ENCODE measurements around the gene MFAP2. TPM values are rescaled to one million over a fixed set of nuclear protein-coding genes. Genes with fewer than 3 reads are reported as not detected.
"Not testable (repeated sequence)": the region's sequence is repeated elsewhere in the genome, so short reads cannot be mapped to it uniquely, and the experiment has no call there.

Gene MFAP2
- total and polyA plus RNA-seq, 7 experiments from 2014 or later: 0.76 TPM; not detected in 6

DNA sequence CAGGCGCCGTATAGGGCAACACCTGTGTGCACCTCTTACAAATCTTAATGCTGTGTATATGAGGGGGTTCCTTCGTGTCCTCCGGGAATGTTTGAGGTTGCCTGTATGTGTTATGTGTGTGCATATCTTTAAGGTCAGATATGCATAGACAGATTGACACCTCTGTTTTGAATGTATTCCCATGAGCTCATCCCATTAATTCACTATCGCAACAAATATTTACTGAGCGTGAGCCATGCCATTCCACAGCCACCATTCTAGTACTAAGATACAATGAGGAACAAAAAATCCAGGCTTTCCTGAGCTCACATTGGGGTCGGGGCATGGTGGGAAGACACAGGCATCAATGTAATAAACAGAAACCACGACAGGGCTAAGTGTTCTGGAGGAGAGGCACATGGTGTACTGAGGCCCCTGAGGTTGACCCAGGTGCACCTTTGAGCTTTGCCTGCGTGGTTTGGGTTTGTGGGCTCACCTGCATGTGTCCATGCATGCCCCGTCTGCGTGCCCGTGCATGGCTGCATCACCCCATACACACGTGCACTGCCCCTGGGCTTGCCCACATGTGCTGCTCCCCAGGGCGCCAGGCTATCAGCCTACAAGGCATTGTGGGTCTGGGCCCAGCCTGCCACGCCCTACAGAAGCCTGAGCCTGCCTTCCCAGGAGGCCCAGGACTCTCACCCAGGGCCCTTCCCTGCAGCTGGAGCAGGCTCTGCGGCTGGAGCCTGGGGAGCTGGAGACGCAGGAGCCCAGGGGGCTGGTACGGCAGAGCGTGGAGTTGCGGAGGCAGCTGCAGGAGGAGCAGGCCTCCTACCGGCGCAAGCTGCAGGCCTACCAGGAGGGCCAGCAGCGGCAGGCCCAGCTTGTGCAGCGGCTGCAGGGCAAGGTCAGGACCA, 51.0 kb downstream of the MFAP2 start:
- ChIA-PET POLR2A (interaction anchor here (0.6 kb wide), 1 partner anchor 315 kb away, joined by 3 read pairs; no protein-coding TSS in a partner anchor), CTCF (interaction anchor here (0.6 to 0.7 kb wide), 2 partner anchors 14 to 78 kb away, joined by 3 read pairs; no protein-coding TSS in a partner anchor)
- H3K27me3 Mint-ChIP-seq; H3K9me3 Mint-ChIP-seq; H3K4me3 Mint-ChIP-seq; H3K4me3 ChIP-seq (ENCODE audit: low read length); H3K27me3 ChIP-seq (ENCODE audit: control insufficient read depth in 2 of 2, insufficient read depth in 2 of 2, low read length in 2 of 2); DNase-seq; H3K27ac ChIP-seq (ENCODE audit: low read depth, low read length); intact Hi-C loops (cut with micrococcal nuclease); H3K36me3 ChIP-seq (ENCODE audit: control insufficient read depth in 2 of 3, insufficient read depth in 3 of 3, low read length in 3 of 3); H3K4me1 ChIP-seq (ENCODE audit: control insufficient read depth in 2 of 2, insufficient read depth in 2 of 2, low read length in 2 of 2); H3K27ac Mint-ChIP-seq; H3K9me3 ChIP-seq (ENCODE audit: control insufficient read depth in 2 of 3, low read length in 3 of 3): not testable (repeated sequence)
- H3K4me1 Mint-ChIP-seq: peaks cover 0 to 27% (median 10%) of the 10 kb centered on the region in 7 donors
- peak; percentile 12 for ATAC-seq
- peaks cover 0 to 22% (median 8%) of the 10 kb centered on the region in 5 donors for H3K36me3 Mint-ChIP-seq

DNA sequence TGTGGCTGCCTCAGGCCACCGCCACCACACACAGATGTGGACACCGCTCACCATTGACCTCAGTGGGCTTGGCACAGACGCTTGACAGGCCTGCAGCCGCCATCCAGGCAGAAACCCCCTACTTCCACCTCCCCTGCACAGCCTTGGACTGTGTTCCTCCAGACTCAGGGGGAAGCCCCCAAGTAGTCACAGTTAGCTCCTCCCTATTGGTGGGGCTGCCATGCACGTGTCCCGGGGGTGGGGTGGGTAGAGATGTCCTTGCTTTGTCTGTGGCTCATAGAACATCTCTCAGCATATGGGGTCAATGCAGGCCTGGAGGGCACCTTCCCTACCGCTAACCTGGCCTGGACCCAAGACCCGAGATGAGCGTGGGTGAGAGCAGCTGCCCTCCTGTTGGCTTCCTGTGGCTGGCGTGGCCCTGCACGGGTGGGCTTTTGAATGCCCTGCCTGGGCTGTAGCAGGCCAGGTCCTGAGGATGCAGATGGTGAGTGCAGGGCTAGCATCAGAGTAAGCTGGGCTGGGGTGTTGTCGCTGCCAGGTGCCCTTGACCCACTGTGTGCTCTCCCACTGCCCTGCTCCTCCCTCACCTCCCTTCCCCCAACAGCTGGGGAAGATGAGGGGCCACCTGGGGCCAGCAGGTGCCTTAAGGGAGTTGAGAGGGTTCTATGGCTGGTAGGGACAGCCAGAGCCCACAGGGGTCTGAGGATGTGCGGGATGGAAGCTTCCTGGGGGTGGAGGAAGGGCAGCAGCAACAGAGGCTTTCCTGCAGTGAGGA, 52.5 kb downstream of the MFAP2 start:
- no peak overlapping the region for H3K27ac ChIP-seq (ENCODE audit: low read depth, low read length)
- peak; percentile 45 for ATAC-seq
- H3K27me3 ChIP-seq (ENCODE audit: control insufficient read depth in 2 of 2, insufficient read depth in 2 of 2, low read length in 2 of 2): no peaks in the 10 kb centered on the region
- Mint-ChIP-seq H3K9me3 (no peaks in the 10 kb centered on the region), H3K36me3 (peaks cover 0 to 19% (median 8%) of the 10 kb centered on the region in 5 donors), H3K27ac (peak overlapping the region in 1 of 9 donors; percentile 42), H3K4me1 (peaks cover 4 to 40% (median 16%) of the 10 kb centered on the region in 7 donors), H3K27me3 (no peaks in the 10 kb centered on the region), H3K4me3 (no peak overlapping the region)
- no peaks in the 10 kb centered on the region for H3K4me1 ChIP-seq (ENCODE audit: control insufficient read depth in 2 of 2, insufficient read depth in 2 of 2, low read length in 2 of 2)
- POLR2A ChIA-PET: no interaction called here
- peaks cover 0 to 9% (median 0%) of the 10 kb centered on the region in 3 experiments for H3K36me3 ChIP-seq (ENCODE audit: control insufficient read depth in 2 of 3, insufficient read depth in 3 of 3, low read length in 3 of 3)
- intact Hi-C loops (cut with micrococcal nuclease): no loop called here
- CTCF ChIA-PET: no interaction called here
- H3K4me3 ChIP-seq (ENCODE audit: low read length): no peak overlapping the region
- no peak for DNase-seq
- no peaks in the 10 kb centered on the region for H3K9me3 ChIP-seq (ENCODE audit: control insufficient read depth in 2 of 3, low read length in 3 of 3)

DNA sequence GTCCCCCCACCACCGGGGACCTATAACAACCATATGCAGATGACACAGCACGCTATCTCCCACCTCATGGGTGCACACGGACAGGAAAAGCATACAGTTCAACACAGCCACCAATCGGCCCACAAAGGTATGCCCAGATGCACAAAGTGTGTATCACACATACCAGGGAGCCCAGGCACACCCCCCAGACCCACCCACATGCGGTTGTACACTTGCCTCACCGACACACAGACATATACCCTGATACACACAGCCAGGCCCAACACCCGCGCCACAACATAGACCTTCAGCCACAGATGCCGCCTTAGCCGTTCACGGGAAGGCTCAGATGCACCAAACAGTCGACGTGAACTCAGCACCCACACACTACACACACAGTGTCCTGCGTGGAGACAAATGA, 53.2 kb downstream of the MFAP2 start:
- H3K4me3 ChIP-seq (ENCODE audit: low read length): no peak overlapping the region
- no peaks in the 10 kb centered on the region for H3K27me3 Mint-ChIP-seq
- ATAC-seq (no peak), DNase-seq (no peak)
- H3K27me3 ChIP-seq (ENCODE audit: control insufficient read depth in 2 of 2, insufficient read depth in 2 of 2, low read length in 2 of 2): no peaks in the 10 kb centered on the region
- ChIA-PET POLR2A (no interaction called here), CTCF (no interaction called here)
- H3K27ac Mint-ChIP-seq: peak overlapping the region in 2 of 9 donors; percentile 16 to 42
- no peak overlapping the region for H3K4me3 Mint-ChIP-seq
- peaks cover 0 to 15% (median 5%) of the 10 kb centered on the region in 5 donors for H3K36me3 Mint-ChIP-seq
- no peak overlapping the region for H3K27ac ChIP-seq (ENCODE audit: low read depth, low read length)
- H3K4me1 Mint-ChIP-seq: peaks cover 4 to 47% (median 21%) of the 10 kb centered on the region in 7 donors
- peaks cover 0 to 9% (median 0%) of the 10 kb centered on the region in 3 experiments for H3K36me3 ChIP-seq (ENCODE audit: control insufficient read depth in 2 of 3, insufficient read depth in 3 of 3, low read length in 3 of 3)
- intact Hi-C loops (cut with micrococcal nuclease): no loop called here
- H3K4me1 ChIP-seq (ENCODE audit: control insufficient read depth in 2 of 2, insufficient read depth in 2 of 2, low read length in 2 of 2): peaks cover under 1 to 2% of the 10 kb centered on the region in 2 donors
- H3K9me3 Mint-ChIP-seq: no peaks in the 10 kb centered on the region
- no peaks in the 10 kb centered on the region for H3K9me3 ChIP-seq (ENCODE audit: control insufficient read depth in 2 of 3, low read length in 3 of 3)

GRCh38 chr1:16926491-16927073, 53.8 kb downstream of the MFAP2 start:
- Histone ChIP-seq H3K4me1 (ENCODE audit: control insufficient read depth in 2 of 2, insufficient read depth in 2 of 2, low read length in 2 of 2) (peaks cover 8 to 9% of the 10 kb centered on the region in 2 donors), H3K27me3 (ENCODE audit: control insufficient read depth in 2 of 2, insufficient read depth in 2 of 2, low read length in 2 of 2) (no peaks in the 10 kb centered on the region), H3K36me3 (ENCODE audit: control insufficient read depth in 2 of 3, insufficient read depth in 3 of 3, low read length in 3 of 3) (peaks cover 0 to 9% (median 0%) of the 10 kb centered on the region in 3 experiments), H3K4me3 (ENCODE audit: low read length) (no peak overlapping the region), H3K27ac (ENCODE audit: low read depth, low read length) (no peak overlapping the region), H3K9me3 (ENCODE audit: control insufficient read depth in 2 of 3, low read length in 3 of 3) (no peaks in the 10 kb centered on the region)
- ChIA-PET CTCF (no interaction called here), POLR2A (no interaction called here)
- Mint-ChIP-seq H3K4me1 (peaks cover 8 to 54% (median 25%) of the 10 kb centered on the region in 7 donors), H3K36me3 (peaks cover 0 to 13% (median 4%) of the 10 kb centered on the region in 5 donors), H3K9me3 (no peaks in the 10 kb centered on the region), H3K27ac (peak overlapping the region in 1 of 9 donors; percentile 42), H3K27me3 (no peaks in the 10 kb centered on the region), H3K4me3 (no peak overlapping the region)
- intact Hi-C loops (cut with micrococcal nuclease): no loop called here
- no peak for ATAC-seq
- DNase-seq: no peak

DNA sequence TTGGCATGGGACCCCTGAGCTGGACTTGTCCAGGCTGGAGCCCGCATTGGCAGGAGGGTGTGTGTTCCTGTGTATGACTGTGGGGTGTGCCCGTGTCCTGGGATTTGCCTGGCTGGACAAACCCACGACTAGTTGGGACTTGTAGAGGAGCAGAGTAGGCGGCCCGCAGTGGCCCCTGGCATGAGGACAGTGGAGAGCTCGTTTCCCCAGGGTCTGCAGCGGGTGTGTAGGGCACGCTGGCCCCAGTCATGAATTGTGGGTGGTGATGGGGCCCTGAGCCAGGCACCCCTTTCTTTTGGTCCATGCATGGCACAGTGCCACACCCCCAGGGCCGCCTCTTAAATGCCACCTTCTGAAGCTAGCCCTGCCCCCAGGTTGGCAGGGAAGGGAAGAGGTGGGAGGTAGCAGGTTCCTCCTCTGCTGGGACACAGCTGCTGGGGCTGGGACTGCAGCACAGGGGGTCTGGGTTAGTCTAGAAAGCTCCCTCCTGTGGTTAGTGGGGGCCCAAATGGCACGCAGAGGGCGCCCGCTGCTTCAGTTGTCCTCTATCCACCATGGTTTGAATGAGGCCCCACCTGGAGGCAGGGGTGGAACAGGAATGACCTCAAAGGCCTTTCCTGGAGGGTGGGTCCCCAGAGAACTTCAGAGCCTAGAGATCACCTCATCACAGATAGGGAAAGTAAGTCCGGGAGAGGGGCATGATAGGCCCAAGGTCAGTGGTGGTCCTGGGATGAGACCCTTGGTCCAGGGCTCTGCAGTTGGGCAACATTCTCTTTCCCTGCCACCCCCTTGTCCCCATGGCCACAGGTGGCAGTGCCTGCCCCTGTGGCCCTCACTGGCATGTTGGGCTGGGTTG, 54.6 kb downstream of the MFAP2 start:
- peaks cover 0 to 5% (median 0%) of the 10 kb centered on the region in 5 donors for H3K36me3 Mint-ChIP-seq
- H3K9me3 Mint-ChIP-seq: no peaks in the 10 kb centered on the region
- peak overlapping the region in 1 of 9 donors; percentile 59 for H3K27ac Mint-ChIP-seq
- ChIA-PET CTCF (no interaction called here), POLR2A (no interaction called here)
- intact Hi-C loops (cut with micrococcal nuclease): no loop called here
- no peaks in the 10 kb centered on the region for H3K27me3 Mint-ChIP-seq
- Histone ChIP-seq H3K4me3 (ENCODE audit: low read length) (no peak overlapping the region), H3K9me3 (ENCODE audit: control insufficient read depth in 2 of 3, low read length in 3 of 3) (no peaks in the 10 kb centered on the region), H3K27ac (ENCODE audit: low read depth, low read length) (no peak overlapping the region), H3K4me1 (ENCODE audit: control insufficient read depth in 2 of 2, insufficient read depth in 2 of 2, low read length in 2 of 2) (peaks cover 10 to 13% of the 10 kb centered on the region in 2 donors), H3K36me3 (ENCODE audit: control insufficient read depth in 2 of 3, insufficient read depth in 3 of 3, low read length in 3 of 3) (peaks cover 0 to 3% (median 0%) of the 10 kb centered on the region in 3 experiments), H3K27me3 (ENCODE audit: control insufficient read depth in 2 of 2, insufficient read depth in 2 of 2, low read length in 2 of 2) (no peaks in the 10 kb centered on the region)
- no peak overlapping the region for H3K4me3 Mint-ChIP-seq
- peaks cover 13 to 61% (median 32%) of the 10 kb centered on the region in 7 donors for H3K4me1 Mint-ChIP-seq
- ATAC-seq (no peak), DNase-seq (no peak)
